ENCODE measurements around the gene NPFF.
"Not testable (repeated sequence)": the region's sequence is repeated elsewhere in the genome, so short reads cannot be mapped to it uniquely, and the experiment has no call there.

The NPFF gene

DNA sequence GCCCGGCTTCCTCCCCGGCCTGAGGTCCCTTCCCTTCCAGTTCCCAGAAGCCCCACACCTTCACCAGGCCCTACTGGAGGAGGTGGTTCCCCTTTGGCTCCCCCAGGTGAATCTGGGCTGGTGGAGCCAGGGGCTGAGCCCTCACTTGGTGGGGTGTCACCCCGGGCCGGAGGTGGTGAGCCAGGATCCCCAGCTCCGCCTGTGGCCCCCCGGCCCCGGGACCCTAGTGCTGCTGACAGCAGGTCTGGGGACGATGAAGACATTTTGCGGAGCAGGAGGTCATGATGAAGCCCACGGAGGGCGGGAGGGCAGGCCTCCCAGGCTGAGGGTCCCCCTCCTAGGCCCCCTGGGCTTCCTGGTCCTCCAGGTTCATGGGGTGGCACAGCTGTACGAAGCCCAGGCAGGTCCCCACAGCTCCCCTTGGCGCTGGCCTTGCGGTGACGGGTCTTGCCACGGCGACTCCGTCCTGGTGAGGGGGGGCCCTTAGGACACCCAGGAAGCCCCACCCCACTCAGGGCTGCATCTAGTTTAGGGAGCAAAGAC is 24.6 kb downstream of the NPFF start:
- H3K4me3 ChIP-seq (ENCODE audit: low read depth, low read length), result no peak overlapping the region
- TF ChIP-seq, protein P1, sequence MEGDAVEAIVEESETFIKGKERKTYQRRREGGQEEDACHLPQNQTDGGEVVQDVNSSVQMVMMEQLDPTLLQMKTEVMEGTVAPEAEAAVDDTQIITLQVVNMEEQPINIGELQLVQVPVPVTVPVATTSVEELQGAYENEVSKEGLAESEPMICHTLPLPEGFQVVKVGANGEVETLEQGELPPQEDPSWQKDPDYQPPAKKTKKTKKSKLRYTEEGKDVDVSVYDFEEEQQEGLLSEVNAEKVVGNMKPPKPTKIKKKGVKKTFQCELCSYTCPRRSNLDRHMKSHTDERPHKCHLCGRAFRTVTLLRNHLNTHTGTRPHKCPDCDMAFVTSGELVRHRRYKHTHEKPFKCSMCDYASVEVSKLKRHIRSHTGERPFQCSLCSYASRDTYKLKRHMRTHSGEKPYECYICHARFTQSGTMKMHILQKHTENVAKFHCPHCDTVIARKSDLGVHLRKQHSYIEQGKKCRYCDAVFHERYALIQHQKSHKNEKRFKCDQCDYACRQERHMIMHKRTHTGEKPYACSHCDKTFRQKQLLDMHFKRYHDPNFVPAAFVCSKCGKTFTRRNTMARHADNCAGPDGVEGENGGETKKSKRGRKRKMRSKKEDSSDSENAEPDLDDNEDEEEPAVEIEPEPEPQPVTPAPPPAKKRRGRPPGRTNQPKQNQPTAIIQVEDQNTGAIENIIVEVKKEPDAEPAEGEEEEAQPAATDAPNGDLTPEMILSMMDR (IDR thresholded peaks at IDR 0.05; ENCODE audit: low read depth, low read length), result no peak
- no peak for DNase-seq (ENCODE audit: low read depth, low spot score)
- in situ Hi-C loops (cut with HindIII; ENCODE audit: low sequenced_read_pairs), result no loop called here

DNA sequence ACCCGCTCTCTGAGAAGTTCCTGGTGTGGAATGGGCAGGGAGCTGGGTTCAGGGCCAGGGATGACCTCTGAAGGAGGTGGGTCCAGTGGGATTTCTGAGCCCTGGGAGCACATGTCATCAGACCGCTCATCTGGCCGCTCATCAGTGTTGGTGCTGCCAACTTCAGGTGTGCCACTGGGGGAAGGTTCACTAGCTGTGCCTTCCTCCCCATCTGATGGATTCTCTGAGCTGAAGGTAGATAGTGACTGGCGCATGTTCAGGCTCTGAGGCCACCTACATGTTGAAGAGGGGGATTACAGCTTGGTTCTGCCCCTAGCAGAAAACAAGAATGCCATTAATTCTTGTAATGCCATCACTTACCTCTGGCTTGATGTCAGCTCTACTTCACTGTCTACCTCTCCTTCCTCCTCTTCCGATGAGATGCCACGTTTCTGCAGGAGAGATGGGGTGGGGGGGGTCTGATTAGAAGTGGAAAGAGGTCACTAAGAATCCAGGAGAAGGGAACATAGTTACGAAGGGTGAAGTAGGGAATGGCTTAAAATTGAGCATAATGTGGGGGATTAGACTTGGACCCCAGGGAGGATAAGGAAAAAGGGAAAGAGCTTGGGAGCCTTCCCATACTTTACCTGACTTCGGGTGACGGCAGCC is 25.2 kb downstream of the NPFF start:
- in situ Hi-C loops (cut with HindIII; ENCODE audit: low sequenced_read_pairs), result no loop called here
- no peak for DNase-seq (ENCODE audit: low read depth, low spot score)
- H3K4me3 ChIP-seq (ENCODE audit: low read depth, low read length), result no peak overlapping the region
- TF ChIP-seq, protein P1 (IDR thresholded peaks at IDR 0.05; ENCODE audit: low read depth, low read length), result peak; percentile 24

DNA sequence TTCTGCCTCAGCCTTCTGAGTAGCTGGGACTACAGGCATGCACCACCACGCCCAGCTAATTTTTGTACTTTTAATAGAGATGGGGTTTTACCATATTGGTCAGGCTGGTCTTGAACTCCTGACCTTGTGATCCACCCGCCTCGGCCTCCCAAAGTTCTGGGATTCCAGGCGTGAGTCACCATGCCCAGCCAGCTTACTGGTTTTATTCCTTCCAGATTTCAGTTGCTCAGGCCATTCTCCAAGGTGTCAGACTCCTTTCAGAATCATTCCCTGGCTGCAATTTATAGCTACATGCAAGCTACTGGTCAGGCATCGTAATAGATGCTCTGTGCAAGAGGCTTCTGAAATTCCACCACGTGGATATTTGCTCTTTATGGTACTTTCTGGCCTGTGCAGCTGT is 25.8 kb downstream of the NPFF start:
- DNase-seq (ENCODE audit: low read depth, low spot score), result peak; percentile 53
- H3K4me3 ChIP-seq (ENCODE audit: low read depth, low read length); in situ Hi-C loops (cut with HindIII; ENCODE audit: low sequenced_read_pairs): not testable (repeated sequence)

DNA sequence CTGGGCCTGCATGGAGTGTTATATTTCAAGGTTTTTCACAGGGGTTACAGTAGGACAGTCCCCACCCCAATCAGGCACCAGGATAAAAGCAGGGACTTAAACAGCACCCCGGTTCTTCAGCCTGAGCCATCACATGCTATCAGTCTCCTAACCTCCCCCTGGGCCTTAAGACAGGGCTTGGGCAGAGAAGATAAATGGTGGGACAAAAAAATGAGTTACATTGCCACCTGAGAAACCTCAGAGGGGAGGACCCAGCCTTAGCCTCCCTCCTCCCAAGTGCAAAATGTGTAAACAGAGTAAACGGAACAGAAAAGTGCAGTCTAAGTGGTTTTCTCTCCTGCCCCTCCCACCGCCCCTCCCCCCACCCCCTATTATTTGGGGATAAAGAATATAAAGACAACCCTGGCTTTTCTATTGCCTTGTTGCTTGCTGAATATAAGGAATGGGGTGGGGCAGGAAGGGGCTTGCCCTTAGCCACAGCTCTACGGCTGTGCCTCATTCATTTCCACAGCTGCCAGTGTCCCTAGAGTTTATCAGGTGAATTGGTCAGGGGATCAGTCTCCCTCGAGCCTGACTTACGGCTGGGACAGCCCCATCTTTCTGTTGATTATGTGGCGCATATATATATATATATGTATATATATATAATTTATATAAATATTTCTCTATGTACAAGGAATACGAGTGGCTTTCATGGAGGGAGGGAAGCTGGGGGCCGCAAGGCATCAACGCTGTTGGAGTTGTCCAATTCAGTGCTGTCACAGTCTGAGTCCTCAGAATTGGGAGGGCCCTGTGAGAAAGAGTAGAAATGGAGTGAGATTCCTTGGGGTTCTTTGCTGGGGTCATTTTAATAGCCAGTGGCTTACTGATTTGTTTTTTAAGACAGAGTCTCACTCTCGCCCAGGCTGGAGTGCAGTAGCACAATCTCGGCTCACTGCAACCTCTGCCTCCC is 26.5 kb downstream of the NPFF start:
- TF ChIP-seq, protein P1 (IDR thresholded peaks at IDR 0.05; ENCODE audit: low read depth, low read length), result no peak
- no peak overlapping the region for H3K4me3 ChIP-seq (ENCODE audit: low read depth, low read length)
- in situ Hi-C loops (cut with HindIII; ENCODE audit: low sequenced_read_pairs), result no loop called here
- DNase-seq (ENCODE audit: low read depth, low spot score), result no peak

DNA sequence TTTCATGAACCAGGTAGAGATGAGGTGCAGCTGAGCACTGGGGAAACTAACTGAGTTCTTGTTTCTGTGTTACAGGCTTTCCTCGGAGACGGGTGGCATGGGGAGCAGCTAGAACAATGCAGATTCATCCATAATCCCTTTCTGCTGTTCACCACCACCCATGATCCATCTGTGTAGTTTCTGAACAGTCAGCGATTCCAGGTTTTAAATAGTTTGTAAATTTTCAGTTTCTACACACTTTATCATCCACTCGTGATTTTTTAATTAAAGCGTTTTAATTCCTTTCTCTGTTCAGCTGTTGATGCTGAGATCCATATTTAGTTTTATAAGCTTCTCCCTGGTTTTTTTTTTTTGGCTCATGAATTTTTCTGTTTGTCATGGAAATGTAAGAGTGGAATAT is 28.0 kb downstream of the NPFF start:
- TF ChIP-seq, protein P1 (IDR thresholded peaks at IDR 0.05; ENCODE audit: low read depth, low read length), result no peak
- in situ Hi-C loops (cut with HindIII; ENCODE audit: low sequenced_read_pairs), result no loop called here
- no peak for DNase-seq (ENCODE audit: low read depth, low spot score)
- H3K4me3 ChIP-seq (ENCODE audit: low read depth, low read length), result no peak overlapping the region

DNA sequence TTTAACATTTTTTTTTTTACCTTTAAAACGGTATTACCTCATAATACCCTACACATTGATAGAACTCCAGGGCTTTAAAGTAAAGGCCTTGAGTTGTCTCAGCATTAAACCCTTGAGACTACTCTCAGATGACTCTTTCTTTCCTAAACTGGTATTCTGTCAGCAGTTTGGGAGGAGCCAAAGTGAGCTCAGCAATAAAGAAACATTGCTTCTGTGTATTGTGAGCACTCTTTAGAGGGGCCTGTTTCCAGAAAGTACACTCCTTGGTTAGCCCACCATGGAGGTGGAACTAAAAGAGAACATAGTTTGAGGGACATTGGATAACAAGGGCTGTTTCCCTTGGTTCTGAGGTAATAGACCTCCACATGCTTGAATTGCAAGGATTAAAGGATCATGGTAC is 28.4 kb downstream of the NPFF start:
- DNase-seq (ENCODE audit: low read depth, low spot score), result no peak
- no peak overlapping the region for H3K4me3 ChIP-seq (ENCODE audit: low read depth, low read length)
- in situ Hi-C loops (cut with HindIII; ENCODE audit: low sequenced_read_pairs), result no loop called here
- TF ChIP-seq, protein P1 (IDR thresholded peaks at IDR 0.05; ENCODE audit: low read depth, low read length), result no peak

DNA sequence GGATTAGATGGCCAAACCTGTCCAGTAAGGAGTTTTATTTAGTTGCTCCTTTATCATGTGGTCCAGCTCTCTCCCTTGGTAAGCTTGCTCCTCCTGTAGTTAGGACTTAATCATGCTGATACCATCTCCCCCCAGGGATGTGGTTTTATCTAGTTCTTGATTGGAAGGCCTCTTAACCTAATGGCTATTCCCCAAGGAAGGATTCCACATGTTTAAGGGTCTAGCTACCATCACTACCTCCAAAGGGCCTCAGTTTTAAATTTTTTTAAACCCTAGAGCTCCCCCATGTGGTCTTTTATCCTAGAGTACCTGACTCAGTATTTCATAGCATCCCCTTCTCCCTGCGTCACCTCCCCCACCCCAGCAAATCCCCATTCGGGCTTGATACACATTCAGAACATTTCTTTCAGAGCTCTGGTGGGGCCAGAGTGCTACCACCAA is 30.5 kb downstream of the NPFF start:
- TF ChIP-seq, protein P1 (IDR thresholded peaks at IDR 0.05; ENCODE audit: low read depth, low read length), result peak; percentile 40
- no peak overlapping the region for H3K4me3 ChIP-seq (ENCODE audit: low read depth, low read length)
- DNase-seq (ENCODE audit: low read depth, low spot score), result no peak
- in situ Hi-C loops (cut with HindIII; ENCODE audit: low sequenced_read_pairs), result no loop called here

All from astrocyte of the spinal cord (primary cell).